ENCODE data around the gene OSCP1. TPM values are rescaled to one million over a fixed set of nuclear protein-coding genes. Genes with fewer than 3 reads are reported as not detected.

Gene OSCP1
- total RNA-seq, 1 donor from 2014 or later, result 7.2 TPM

GRCh38 chr1:36408479-36408878 lies 41.8 kb downstream of the OSCP1 start:
- no peak for DNase-seq (ENCODE audit: low read depth, low spot score)

- no peak for DNase-seq (ENCODE audit: low read depth, low spot score)
These were observed 43.8 kb downstream of the OSCP1 start for GRCh38 chr1:36406440-36406839.

- DNase-seq (ENCODE audit: low read depth, low spot score), result no peak
These were observed 47.8 kb downstream of the OSCP1 start for GRCh38 chr1:36402504-36402890.

GRCh38 chr1:36401602-36402503 lies 48.4 kb downstream of the OSCP1 start:
- no peak for DNase-seq (ENCODE audit: low read depth, low spot score)

- DNase-seq (ENCODE audit: low read depth, low spot score), result no peak
These were observed 49.2 kb downstream of the OSCP1 start for GRCh38 chr1:36400825-36401601.

- no peak for DNase-seq (ENCODE audit: low read depth, low spot score)
These were observed 49.8 kb downstream of the OSCP1 start for GRCh38 chr1:36400514-36400824.

- DNase-seq (ENCODE audit: low read depth, low spot score), result no peak
These were observed 51.8 kb downstream of the OSCP1 start for GRCh38 chr1:36398370-36398977.

GRCh38 chr1:36397378-36398230 lies 52.6 kb downstream of the OSCP1 start, which contains the start of gene LSM10:
Gene LSM10, minus strand, starts transcription at chr1:36397908. Its CDS starts 3,779 bp downstream, at chr1:36394129.
- DNase-seq (ENCODE audit: low read depth, low spot score), result peak; percentile 68

GRCh38 chr1:36397083-36397377 lies 53.2 kb downstream of the OSCP1 start:
- no peak for DNase-seq (ENCODE audit: low read depth, low spot score)

GRCh38 chr1:36396359-36396758 lies 53.9 kb downstream of the OSCP1 start:
- DNase-seq (ENCODE audit: low read depth, low spot score), result no peak

GRCh38 chr1:36393686-36394085 lies 56.6 kb downstream of the OSCP1 start:
- DNase-seq (ENCODE audit: low read depth, low spot score), result no peak

GRCh38 chr1:36392836-36393235 lies 57.4 kb downstream of the OSCP1 start:
- no peak for DNase-seq (ENCODE audit: low read depth, low spot score)

- no peak for DNase-seq (ENCODE audit: low read depth, low spot score)
These were observed 59.0 kb downstream of the OSCP1 start for GRCh38 chr1:36391271-36391670.

GRCh38 chr1:36390411-36390810 lies 59.8 kb downstream of the OSCP1 start:
- DNase-seq (ENCODE audit: low read depth, low spot score), result no peak

GRCh38 chr1:36389999-36390398 lies 60.3 kb downstream of the OSCP1 start:
- DNase-seq (ENCODE audit: low read depth, low spot score), result no peak

GRCh38 chr1:36389261-36389660 lies 61.0 kb downstream of the OSCP1 start:
- DNase-seq (ENCODE audit: low read depth, low spot score), result no peak

- no peak for DNase-seq (ENCODE audit: low read depth, low spot score)
These were observed 62.9 kb downstream of the OSCP1 start for GRCh38 chr1:36387141-36387949.

- peak; percentile 96 for DNase-seq (ENCODE audit: low read depth, low spot score)
These were observed 63.7 kb downstream of the OSCP1 start for GRCh38 chr1:36386265-36387140.

GRCh38 chr1:36385410-36386264 lies 64.6 kb downstream of the OSCP1 start, which contains the start of gene STK40:
Gene STK40, minus strand, starts transcription at chr1:36385924. Its CDS starts 24,592 bp downstream, at chr1:36361332.
- peak; percentile 99 for DNase-seq (ENCODE audit: low read depth, low spot score)
